NCI-H2029 treated with DMSO at 0.1 percent for 48 hours (cell line): ENCODE measurements around the gene OAF.
"Not testable (repeated sequence)": the region's sequence is repeated elsewhere in the genome, so short reads cannot be mapped to it uniquely, and the experiment has no call there.

Experiments used
- DNase-seq: peaks from one replicate; lab custom pipeline; 2025; lab: John Stamatoyannopoulos, UW

The OAF gene

GRCh38 chr11:120273956-120274355, 63.1 kb downstream of the OAF start:
- DNase-seq, result not testable (repeated sequence)

- no peak for DNase-seq
These were observed 68.7 kb downstream of the OAF start for GRCh38 chr11:120279502-120279901.
